Stimulated activated memory B cell treated with anti-CD40 and anti-IgM and Interleukin-4, amounts not matched to agents 10 μg/mL and 1 μg/mL and 100 μg/mL, for 72 hours (primary cell): ENCODE measurements around the gene MNT.

Experiments used
- ATAC-seq: fragments of 150-1000 bp; cut with Tn5 transposase; 2 replicates; pipeline ENCODE4 v1.10.0; 2021
- H3K27ac Mint-ChIP-seq: one replicate; pipeline ENCODE4 v1.8.0; 2022; ENCODE audit warnings: mild to moderate bottlenecking, mixed read lengths
- H3K27me3 Mint-ChIP-seq: one replicate; pipeline ENCODE4 v1.8.0; 2022; ENCODE audit warnings: mixed read lengths
- H3K36me3 Mint-ChIP-seq: one replicate; pipeline ENCODE4 v1.8.0; 2022; ENCODE audit warnings: mixed read lengths
- H3K4me1 Mint-ChIP-seq: one replicate; pipeline ENCODE4 v1.8.0; 2022; ENCODE audit warnings: mixed read lengths
- H3K4me3 Mint-ChIP-seq: one replicate; pipeline ENCODE4 v1.8.0; 2022; ENCODE audit warnings: mild to moderate bottlenecking, moderate library complexity, mixed read lengths
- H3K9me3 Mint-ChIP-seq: one replicate; pipeline ENCODE4 v1.8.0; 2022; ENCODE audit warnings: mixed read lengths

The MNT gene

DNA sequence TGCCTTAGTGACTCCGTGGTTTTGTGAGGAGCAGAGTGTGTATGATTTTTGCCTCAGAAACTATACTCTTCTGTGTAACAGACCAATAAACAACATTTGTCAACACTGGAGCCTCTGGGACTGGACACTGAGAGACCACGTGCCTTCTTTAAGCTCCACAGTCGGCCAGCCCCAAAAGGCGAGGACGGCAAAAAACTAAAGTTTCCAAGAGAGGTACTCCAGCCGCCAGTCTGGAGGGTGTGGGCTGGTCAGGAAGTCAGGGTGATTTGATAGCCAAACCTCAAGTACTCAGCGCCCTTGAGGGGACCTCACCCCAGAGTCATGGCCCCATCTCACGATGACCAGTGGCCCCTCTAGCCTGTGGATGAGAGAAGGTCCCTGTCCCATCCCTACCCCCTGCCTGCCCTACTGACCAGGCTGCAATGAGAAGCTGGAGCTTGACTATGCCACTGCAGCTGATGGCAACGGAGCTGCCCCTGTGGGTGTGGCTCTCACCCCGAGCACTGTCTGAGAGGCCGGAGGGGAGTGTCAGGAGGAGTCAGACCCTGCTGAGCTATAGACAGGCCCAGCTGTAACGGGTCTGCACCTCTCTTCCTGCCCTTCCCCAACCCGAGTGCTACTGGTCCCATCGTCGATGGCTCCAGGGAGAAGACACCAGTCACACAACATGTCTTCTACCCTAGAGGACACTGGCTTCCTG is 19.8 kb downstream of the MNT start:
- H3K9me3 Mint-ChIP-seq, result no peaks in the 10 kb centered on the region
- no peak for ATAC-seq
- no peak overlapping the region for H3K27ac Mint-ChIP-seq
- H3K27me3 Mint-ChIP-seq, result no peaks in the 10 kb centered on the region
- H3K36me3 Mint-ChIP-seq, result peaks cover 19% of the 10 kb centered on the region
- H3K4me1 Mint-ChIP-seq, result peaks cover 6% of the 10 kb centered on the region
- no peak overlapping the region for H3K4me3 Mint-ChIP-seq

DNA sequence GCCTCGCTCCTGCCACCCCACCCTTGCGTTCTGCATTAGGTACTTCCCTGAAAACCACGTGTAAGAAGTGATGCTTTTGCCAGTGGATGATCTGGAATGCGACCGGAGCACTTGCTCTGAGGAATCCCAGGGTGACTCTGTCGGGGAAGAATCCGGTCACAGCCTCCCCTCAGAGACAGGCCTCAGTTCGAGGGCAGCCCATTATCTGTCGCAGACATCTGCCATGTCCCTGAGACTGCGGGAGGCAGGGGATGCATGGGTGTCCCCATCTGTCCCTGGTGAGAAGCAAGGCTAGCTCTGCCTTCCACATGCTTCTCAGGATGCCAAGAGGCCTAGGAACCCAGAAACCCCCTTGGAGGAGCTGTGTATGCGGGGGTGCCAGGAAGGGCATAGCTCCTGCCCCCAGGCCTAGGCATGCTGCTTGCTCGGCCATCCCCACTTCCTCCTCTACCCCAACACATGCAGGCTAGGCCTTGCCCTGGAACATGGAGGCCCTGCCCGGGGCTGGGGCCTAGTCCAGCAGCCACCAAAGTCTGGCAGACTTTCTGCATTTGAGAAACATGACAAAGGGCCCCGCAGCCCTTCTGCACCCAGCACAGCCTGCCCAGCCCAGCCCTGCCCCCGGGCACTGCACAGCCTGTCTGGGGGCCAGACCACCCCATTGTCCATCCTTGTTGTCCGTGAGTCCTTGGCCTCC is 20.5 kb downstream of the MNT start:
- no peaks in the 10 kb centered on the region for H3K9me3 Mint-ChIP-seq
- H3K27me3 Mint-ChIP-seq, result no peaks in the 10 kb centered on the region
- ATAC-seq, result no peak
- peaks cover 21% of the 10 kb centered on the region for H3K36me3 Mint-ChIP-seq
- no peak overlapping the region for H3K4me3 Mint-ChIP-seq
- no peak overlapping the region for H3K27ac Mint-ChIP-seq
- peaks cover 6% of the 10 kb centered on the region for H3K4me1 Mint-ChIP-seq

DNA sequence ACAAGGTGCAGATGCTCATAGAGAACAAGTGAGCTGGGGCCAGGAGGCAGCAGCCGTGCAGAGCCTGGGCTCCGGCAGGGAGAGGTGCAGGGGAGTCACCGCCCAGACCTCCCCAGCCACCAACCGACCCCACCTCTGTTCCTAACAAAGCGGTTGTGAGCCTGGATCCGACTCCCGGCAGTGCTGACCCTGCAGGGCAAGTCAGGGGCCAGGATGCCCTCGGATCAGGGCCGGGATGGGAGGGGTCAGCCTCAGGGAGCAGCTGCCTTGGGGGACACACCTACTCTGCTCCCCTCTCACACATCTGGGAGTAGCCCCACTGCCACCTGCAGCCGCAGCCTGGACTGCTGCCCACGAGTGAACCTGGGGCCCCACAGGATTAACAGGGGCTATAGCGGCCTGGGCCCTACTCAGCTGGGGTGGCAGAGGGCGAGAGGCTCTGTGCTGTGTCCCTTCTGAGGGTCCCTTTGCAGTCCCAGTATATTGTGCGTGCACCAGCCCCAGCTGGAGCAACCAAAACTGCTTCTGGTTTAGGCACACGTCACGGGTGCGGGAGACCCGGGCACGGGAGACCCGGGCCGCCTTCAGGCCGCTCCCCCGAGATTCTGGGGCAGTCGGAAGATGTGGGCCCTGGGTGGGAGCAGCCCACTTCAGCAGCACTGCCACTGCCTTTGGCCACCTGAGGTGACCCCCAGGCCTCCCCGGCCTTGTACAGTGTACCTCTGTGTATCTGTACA is 21.2 kb downstream of the MNT start:
- H3K36me3 Mint-ChIP-seq, result peaks cover 21% of the 10 kb centered on the region
- no peaks in the 10 kb centered on the region for H3K9me3 Mint-ChIP-seq
- H3K4me3 Mint-ChIP-seq, result no peak overlapping the region
- no peak overlapping the region for H3K27ac Mint-ChIP-seq
- H3K4me1 Mint-ChIP-seq, result peaks cover 6% of the 10 kb centered on the region
- ATAC-seq, result no peak
- H3K27me3 Mint-ChIP-seq, result no peaks in the 10 kb centered on the region

DNA sequence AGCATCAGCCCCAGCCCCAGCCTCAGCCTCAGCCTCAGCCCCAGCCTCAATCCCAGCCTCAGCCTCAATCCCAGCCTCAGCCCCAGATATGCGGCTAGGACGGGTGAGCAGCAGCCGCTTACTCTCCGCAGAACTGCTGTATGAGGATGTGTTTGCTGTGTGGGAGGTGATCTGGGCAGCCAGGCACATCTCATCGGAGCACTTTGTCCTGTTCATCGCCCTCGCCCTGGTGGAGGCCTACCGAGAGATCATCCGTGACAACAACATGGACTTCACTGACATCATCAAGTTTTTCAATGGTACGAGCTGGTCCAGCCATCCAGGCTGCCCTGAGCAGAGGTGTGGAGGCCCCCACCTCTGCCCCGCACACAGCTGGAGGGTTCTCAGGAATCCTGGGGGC is 22.0 kb downstream of the MNT start:
- Mint-ChIP-seq H3K36me3 (peaks cover 21% of the 10 kb centered on the region), H3K27ac (peak overlapping the region; percentile 32), H3K4me1 (peaks cover 6% of the 10 kb centered on the region), H3K27me3 (no peaks in the 10 kb centered on the region), H3K4me3 (no peak overlapping the region), H3K9me3 (no peaks in the 10 kb centered on the region)
- ATAC-seq, result no peak

DNA sequence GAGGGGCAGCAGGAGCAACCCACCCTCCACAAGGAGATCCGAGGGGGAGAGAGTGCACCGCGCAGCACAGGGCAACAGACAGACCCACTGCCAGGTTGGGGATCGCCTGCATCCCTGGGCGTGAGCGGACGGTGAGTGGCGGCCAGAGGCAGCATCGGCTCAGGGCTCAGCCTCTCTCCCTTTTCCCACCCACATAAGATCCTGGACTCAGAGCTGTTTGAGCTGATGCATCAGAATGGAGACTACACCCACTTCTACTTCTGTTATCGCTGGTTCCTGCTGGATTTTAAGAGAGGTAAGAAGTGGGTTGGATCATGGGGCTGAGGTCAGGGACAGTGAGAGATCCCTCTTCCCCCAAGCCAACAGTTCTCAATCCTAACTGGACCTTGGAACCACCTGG is 23.2 kb downstream of the MNT start:
- no peaks in the 10 kb centered on the region for H3K27me3 Mint-ChIP-seq
- no peaks in the 10 kb centered on the region for H3K9me3 Mint-ChIP-seq
- peaks cover 28% of the 10 kb centered on the region for H3K36me3 Mint-ChIP-seq
- no peak for ATAC-seq
- H3K4me1 Mint-ChIP-seq, result no peaks in the 10 kb centered on the region
- no peak overlapping the region for H3K27ac Mint-ChIP-seq
- H3K4me3 Mint-ChIP-seq, result no peak overlapping the region

DNA sequence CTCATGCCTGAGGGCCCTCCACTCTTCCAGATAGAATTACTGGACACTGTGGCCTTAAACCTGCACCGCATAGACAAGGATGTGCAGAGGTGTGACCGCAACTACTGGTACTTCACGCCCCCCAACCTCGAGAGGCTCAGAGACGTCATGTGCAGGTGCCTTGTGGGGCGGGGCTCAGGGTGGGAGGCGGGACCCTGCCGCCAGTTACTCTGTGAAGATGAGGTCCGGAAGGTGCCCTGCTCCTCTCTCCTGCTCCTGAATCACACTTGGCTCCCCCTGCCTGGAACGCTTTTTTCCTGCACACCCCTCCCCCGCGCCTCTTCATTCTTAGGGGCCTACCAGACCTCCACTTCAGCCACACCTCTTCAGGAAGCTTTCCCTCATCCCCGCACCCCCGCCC is 24.8 kb downstream of the MNT start:
- H3K4me3 Mint-ChIP-seq, result no peak overlapping the region
- peaks cover 29% of the 10 kb centered on the region for H3K36me3 Mint-ChIP-seq
- H3K4me1 Mint-ChIP-seq, result no peaks in the 10 kb centered on the region
- H3K27ac Mint-ChIP-seq, result no peak overlapping the region
- no peak for ATAC-seq
- H3K9me3 Mint-ChIP-seq, result no peaks in the 10 kb centered on the region
- H3K27me3 Mint-ChIP-seq, result no peaks in the 10 kb centered on the region

DNA sequence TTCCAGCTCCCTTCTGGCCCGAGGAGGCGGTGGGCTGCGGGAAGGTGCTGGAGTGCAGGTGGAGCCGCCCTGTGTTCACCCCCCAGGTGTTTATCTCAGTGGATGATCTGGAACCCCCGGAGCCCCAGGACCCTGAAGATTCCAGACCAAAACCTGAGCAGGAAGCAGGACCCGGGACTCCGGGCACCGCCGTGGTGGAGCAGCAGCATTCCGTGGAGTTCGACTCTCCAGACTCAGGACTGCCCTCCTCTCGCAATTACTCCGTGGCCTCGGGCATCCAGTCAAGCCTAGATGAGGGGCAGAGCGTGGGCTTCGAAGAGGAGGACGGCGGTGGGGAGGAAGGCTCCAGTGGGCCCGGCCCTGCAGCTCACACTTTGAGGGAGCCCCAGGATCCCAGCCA is 25.5 kb downstream of the MNT start:
- Mint-ChIP-seq H3K9me3 (no peaks in the 10 kb centered on the region), H3K27ac (no peak overlapping the region), H3K4me3 (no peak overlapping the region), H3K27me3 (no peaks in the 10 kb centered on the region), H3K4me1 (no peaks in the 10 kb centered on the region), H3K36me3 (peaks cover 29% of the 10 kb centered on the region)
- no peak for ATAC-seq

DNA sequence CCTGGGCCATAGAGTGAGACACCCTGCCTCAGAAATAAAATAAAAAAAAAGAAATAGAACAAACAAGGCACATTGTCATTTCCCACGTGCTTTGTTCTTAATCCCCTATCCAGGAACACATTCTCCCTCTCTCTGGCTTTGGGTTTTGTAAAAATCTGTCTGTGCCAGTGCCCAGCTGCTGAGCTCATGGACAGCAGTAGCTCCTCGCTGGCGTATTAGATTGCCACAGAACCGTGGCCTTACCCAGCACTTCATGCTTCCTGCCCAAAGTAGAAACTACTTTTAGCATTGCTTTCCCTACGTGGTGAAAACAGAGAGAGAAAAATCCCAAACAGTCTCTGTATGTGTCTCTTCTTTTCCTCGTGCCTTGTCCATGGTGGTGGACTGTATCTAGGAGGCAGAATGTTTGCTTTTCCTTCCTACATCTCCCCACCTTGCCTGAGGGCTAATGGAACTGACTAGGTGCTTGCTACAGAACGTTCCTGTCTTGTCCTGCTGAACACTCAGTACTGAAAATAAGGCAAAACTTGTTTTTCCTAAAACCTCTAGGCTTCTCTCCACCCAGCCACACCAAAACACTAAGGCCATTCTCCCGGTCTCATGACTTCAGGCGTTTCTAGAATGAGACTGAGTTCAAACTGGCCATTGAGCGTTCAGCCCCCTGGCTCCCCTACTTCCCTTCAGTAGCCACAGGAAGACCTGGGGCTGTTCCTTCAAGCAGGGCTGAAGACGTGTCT is 26.1 kb downstream of the MNT start:
- Mint-ChIP-seq H3K9me3 (no peaks in the 10 kb centered on the region), H3K27ac (no peak overlapping the region), H3K36me3 (peaks cover 35% of the 10 kb centered on the region), H3K27me3 (no peaks in the 10 kb centered on the region), H3K4me3 (no peak overlapping the region), H3K4me1 (no peaks in the 10 kb centered on the region)
- ATAC-seq, result no peak

DNA sequence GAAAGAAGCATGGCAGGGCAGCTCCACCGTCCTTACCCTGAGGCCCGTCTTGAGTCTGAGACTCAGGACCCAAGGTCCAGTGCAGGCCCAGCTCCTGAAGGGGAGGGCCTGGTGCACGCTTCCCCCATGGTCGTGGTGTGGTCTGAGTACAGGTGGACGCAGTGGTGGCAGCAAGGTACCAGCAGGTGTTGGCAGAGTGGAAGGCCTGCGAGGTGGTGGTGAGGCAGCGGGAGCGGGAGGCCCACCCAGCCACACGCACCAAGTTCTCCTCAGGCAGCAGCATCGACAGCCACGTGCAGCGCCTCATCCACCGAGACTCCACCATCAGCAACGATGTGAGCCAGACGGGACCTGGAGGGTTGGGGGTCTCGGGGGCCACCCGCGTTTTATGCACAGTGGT is 27.7 kb downstream of the MNT start:
- H3K27ac Mint-ChIP-seq, result no peak overlapping the region
- no peaks in the 10 kb centered on the region for H3K27me3 Mint-ChIP-seq
- peaks cover 35% of the 10 kb centered on the region for H3K36me3 Mint-ChIP-seq
- H3K4me1 Mint-ChIP-seq, result no peaks in the 10 kb centered on the region
- H3K4me3 Mint-ChIP-seq, result no peak overlapping the region
- H3K9me3 Mint-ChIP-seq, result no peaks in the 10 kb centered on the region
- ATAC-seq, result no peak

DNA sequence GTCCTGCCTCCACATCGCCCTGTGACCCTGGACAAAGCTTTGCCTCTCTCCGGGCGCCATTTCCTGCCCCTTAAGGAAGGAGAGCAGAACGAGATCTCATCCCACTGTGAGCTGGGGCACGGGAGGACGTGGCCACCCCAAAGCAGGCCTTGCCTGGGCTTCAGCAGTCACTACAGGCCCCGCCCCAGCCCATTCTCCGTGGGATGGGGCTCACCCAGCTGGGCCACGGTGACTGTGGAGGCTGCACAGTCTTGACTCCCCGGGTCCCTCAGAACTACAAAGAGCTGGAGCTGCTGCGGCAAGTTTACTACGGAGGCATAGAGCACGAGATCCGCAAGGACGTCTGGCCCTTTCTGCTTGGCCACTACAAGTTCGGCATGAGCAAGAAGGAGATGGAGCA is 28.2 kb downstream of the MNT start:
- H3K9me3 Mint-ChIP-seq, result no peaks in the 10 kb centered on the region
- no peak for ATAC-seq
- no peak overlapping the region for H3K4me3 Mint-ChIP-seq
- no peaks in the 10 kb centered on the region for H3K27me3 Mint-ChIP-seq
- H3K4me1 Mint-ChIP-seq, result no peaks in the 10 kb centered on the region
- peaks cover 32% of the 10 kb centered on the region for H3K36me3 Mint-ChIP-seq
- no peak overlapping the region for H3K27ac Mint-ChIP-seq

DNA sequence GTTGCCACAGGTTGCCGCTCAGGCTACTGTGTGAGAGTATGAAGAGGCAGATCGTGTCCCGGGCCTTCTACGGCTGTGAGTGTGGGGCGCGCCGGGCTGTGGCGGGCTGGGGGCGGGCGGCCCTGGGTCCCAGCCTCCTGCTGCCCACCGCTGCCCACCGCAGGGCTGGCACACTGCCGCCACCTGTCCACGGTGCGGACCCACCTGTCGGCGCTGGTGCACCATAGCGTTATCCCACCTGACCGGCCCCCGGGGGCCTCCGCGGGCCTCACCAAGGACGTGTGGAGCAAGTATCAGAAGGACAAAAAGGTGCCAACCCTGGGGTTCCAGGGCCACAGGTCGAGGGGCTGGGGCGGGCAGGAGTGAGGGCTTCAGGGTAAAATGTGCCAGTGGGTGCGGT is 28.7 kb downstream of the MNT start:
- Mint-ChIP-seq H3K4me3 (no peak overlapping the region), H3K9me3 (no peaks in the 10 kb centered on the region), H3K4me1 (no peaks in the 10 kb centered on the region), H3K27ac (no peak overlapping the region), H3K36me3 (peaks cover 30% of the 10 kb centered on the region), H3K27me3 (no peaks in the 10 kb centered on the region)
- peak; percentile 34 for ATAC-seq

DNA sequence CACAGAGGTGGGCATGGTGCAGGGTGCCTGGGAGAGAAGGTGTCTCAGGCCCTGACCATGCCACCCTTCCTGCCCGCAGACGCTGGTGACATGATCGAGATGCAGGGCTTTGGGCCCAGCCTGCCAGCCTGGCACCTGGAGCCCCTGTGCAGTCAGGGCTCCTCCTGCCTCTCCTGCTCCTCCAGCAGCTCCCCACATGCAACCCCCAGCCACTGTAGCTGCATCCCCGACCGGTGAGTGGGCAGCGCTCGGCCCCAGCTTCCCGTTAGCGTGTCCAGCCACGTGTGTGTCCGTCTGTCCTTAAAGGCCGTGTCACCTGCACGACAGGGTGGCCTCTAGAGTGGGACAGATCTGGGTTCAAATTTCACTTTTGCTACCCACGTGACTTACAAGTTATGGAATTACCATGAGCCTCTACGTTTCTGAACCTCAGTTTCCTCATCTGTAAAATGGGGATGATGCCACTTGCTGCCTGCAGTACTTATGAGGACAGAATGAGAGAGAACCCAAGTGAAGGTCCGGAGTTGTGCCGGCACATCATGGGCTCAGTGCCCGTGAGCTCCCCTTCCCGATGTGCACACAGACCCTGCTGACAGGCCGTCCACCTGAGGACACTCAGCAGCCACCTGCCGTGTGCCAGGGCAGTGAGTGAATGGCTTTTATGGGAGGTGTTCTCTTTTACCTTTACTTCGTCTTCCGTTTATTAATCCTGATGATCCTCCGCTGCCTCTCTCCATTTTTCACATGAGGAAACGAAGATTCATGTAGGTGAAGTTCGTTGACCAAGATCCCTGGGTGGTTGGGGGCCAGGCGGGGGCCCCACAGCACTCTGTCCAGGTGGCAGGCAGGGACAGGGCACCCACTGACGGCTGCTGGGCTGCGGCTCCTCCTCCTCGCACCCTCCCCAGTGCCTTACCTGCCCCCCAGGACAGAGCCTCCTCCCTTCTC is 29.4 kb downstream of the MNT start:
- no peaks in the 10 kb centered on the region for H3K9me3 Mint-ChIP-seq
- H3K4me1 Mint-ChIP-seq, result no peaks in the 10 kb centered on the region
- peaks cover 30% of the 10 kb centered on the region for H3K36me3 Mint-ChIP-seq
- no peaks in the 10 kb centered on the region for H3K27me3 Mint-ChIP-seq
- no peak for ATAC-seq
- H3K4me3 Mint-ChIP-seq, result no peak overlapping the region
- no peak overlapping the region for H3K27ac Mint-ChIP-seq

DNA sequence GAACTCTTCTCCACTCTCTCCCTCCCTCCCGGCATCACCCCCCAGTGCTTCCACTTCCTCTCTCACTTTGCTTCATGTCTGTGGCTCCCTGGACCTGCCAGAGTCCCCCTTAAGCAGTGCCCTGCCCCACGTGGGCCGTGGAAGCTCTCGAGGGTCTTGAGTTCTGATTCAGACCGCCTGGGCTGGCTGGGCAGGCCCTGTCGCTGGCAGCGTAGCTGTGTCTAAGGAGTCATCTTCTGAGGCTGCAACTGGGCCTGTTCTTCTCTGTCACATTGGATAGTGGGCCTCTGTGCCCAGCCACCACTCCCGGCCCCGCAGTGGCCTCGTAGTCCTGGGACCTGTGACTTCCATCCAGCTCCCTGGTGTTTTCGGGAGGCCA is 30.7 kb downstream of the MNT start:
- Mint-ChIP-seq H3K9me3 (no peaks in the 10 kb centered on the region), H3K4me1 (no peaks in the 10 kb centered on the region), H3K27ac (no peak overlapping the region), H3K36me3 (peaks cover 26% of the 10 kb centered on the region), H3K4me3 (no peak overlapping the region), H3K27me3 (no peaks in the 10 kb centered on the region)
- no peak for ATAC-seq

DNA sequence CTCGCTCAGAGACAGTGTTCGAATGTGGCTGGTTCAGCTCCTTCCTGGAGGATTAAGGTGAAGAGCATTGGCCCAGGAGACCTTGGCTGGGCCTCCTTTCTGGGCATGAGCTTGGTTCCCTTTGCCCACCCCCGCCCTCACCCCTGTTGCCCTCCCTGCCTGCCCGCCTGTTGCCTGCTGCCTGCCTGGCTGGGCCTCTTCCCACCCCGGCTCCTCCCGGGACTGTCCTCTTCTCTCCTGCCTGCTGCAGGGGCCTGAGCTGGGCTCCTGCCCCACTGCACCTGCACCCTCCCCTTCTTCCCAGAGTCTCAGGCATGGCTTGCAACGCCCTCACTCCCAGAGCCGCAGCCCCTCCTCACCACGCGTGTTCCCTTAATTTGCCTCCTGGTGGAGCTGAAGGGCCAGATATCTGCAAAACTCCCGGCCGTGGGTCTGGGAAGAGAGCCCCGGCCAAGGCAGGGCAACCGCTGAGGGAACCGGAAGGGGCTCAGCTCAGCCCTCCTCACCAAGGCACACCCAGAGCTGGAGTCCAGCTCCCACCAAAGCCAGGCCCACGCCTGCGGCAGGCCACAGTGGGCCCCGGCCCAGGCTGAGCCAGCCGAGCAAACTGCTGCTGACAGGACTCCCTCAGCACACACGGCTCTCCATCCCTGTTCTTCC is 31.2 kb downstream of the MNT start:
- Mint-ChIP-seq H3K9me3 (no peaks in the 10 kb centered on the region), H3K27me3 (no peaks in the 10 kb centered on the region), H3K4me3 (no peak overlapping the region), H3K4me1 (no peaks in the 10 kb centered on the region), H3K27ac (no peak overlapping the region), H3K36me3 (peaks cover 30% of the 10 kb centered on the region)
- no peak for ATAC-seq
